Caki2 (cell line): ENCODE results near the gene OIP5. TPM values are rescaled to one million over a fixed set of nuclear protein-coding genes. Genes with fewer than 3 reads are reported as not detected.
"Not testable (repeated sequence)": the region's sequence is repeated elsewhere in the genome, so short reads cannot be mapped to it uniquely, and the experiment has no call there.

Experiments used
- DNase-seq: peaks from one replicate; pipeline ENCODE4 v3.0.0-alpha.2; 2015; ENCODE audit warnings: low read depth
- in situ Hi-C: cut with HindIII; loops from 2 replicates; pipeline ENCODE4 v1.10.0; 2016; ENCODE audit warnings: low sequenced_read_pairs, low pct_unique_long_range_greater_than_20kb, mixed read lengths
- total RNA-seq: library from RNA; depleted of rRNA; stranded (reverse); fragments of >200 nt; shearing (Covaris generic); gene quantifications from 2 replicates; pipeline ENCODE4 v1.2.3, GENCODE V29; 2014; ENCODE audit warnings: low replicate concordance; rRNA removed

Gene OIP5
- total RNA-seq: 81.2 and 93.0 TPM in 2 replicates

- DNase-seq: peak; percentile 98
- in situ Hi-C loops: no loop called here
Measured at GRCh38 chr15:41332194-41333025, at the start of gene OIP5, which contains the start of gene NUSAP1. OIP5 (minus strand) TSS chr15:41332591; CDS start chr15:41332561, 30 bp downstream. NUSAP1 (plus strand) TSS chr15:41332881; CDS start chr15:41332958, 77 bp downstream.

- no peak for DNase-seq
- in situ Hi-C loops: no loop called here
Measured at GRCh38 chr15:41377978-41378377, 45.6 kb upstream of the OIP5 start.

- in situ Hi-C loops: no loop called here
Measured at GRCh38 chr15:41367418-41367817, 35.0 kb upstream of the OIP5 start.

DNA sequence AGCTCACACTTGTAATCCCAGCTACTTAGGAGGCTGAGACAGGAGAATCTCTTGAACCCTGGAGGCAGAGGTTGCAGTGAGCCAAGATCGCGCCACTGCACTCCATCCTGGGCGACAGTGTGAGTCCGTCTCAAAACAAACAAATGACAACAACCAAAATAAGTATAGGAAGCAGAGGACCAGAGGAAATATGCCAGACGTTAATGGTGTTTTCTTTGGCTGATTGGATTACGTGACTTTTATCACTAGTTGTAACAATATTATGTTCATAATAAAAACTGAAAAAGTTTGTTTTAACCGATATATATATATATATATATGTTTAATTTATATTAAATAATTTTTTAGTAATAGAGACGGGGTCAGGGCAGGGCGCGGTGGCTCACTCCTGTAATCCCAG is 22.0 kb upstream of the OIP5 start:
- in situ Hi-C loops: no loop called here
- DNase-seq: no peak

More at GRCh38 chr15:41367418-41367817, 35.0 kb upstream of the OIP5 start:
- DNase-seq: no peak

DNA sequence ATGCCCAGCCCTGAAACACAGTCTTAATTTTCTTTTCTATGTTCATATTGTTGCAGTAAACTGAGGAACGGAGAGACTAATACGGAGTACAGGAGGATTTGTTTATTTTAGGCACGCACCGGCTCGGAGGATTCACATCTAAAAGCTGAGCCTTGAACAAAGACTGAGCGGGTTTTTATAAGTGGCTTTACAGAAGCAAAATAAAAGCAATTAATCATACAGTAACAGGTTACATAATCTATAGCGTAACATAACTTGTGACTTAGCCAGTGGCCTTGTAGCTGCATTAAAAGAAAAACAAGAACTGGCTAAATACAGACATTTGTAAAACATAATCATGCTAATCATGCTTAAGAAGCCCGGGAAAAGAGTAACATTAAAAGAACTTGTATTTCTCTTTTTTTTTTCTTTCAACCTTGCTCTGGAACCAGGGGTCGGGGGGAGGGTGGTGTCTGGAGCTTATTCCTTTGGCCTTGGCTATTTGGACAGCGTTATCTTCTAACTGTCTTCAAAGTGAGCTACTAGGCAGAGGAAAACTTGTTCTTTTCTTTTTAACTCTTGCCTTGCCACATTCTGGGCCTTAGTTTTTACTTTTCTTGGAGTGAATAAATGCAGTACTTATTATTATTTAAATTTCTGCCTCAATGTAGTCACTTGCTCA is 17.8 kb upstream of the OIP5 start:
- no peak for DNase-seq
- in situ Hi-C loops: no loop called here

DNA sequence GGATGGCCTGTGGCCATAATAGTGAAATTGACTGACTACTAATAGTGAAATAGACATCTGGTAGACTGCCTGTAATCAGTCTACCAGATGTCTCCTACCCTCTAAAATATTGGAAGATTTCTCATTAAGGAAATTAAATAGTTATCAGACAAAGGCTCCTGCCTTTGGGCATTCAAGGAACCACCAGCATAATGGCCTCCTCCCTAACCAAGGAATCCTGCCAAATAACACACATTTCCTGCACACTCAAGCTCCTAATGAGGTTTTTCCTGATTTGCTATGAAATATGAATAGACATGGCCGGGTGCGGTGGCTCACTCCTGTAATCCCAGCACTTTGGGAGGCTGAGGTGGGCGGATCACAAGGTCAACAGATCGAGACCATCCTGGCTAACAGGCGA is 14.8 kb upstream of the OIP5 start:
- DNase-seq: no peak

GRCh38 chr15:41341519-41341918 is 9.1 kb upstream of the OIP5 start:
- no peak for DNase-seq
- in situ Hi-C loops: no loop called here

More for the DNA sequence above, 14.8 kb upstream of the OIP5 start:
- in situ Hi-C loops: no loop called here

- in situ Hi-C loops: no loop called here
- peak; percentile 39 for DNase-seq
Measured at GRCh38 chr15:41340189-41340695, 7.9 kb upstream of the OIP5 start.

DNA sequence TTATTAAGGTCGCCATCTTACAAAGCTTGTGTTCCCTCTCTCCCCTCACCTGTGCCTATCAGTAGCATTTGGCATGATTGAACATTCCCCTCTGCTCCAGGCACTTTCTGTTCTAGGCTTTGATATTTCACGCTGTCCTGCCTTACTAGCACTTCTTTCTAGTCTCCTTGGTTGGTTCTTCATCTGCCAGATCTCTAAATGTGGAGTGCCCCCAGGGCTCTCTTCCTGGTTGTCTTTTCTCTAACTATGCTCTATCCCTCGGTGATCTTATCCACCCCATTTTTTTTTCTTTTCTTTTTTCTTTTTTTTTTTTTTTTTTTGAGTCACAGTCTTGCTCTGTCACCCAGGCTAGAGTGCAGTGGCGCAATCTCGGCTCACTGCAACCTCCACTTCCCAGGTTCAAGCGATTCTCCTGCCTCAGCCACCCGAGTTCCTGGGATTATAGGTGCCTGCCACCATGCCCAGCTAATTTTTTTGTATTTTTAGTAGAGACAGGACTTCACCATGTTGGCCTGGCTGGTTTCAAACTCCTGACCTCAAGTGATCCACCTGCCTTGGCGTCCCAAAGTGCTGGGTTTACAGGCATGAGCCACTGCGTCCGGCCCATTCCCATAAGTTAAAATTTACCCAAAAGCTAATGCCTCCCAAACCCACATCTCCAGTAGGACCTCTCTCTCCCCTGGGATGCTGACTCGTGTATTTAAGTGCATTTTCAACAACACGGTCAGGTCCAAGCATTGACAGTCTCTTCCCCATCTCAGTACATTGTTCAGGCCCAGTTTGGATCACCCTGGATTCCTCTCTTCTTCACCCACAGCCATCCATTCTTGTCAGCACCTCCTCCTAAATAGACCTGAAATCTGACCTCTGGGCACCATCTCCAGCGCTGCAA is 5.5 kb upstream of the OIP5 start:
- in situ Hi-C loops: no loop called here
- DNase-seq: peak; percentile 39

GRCh38 chr15:41337047-41337446 is 4.7 kb upstream of the OIP5 start:
- DNase-seq: no peak
- in situ Hi-C loops: no loop called here

- no peak for DNase-seq
- in situ Hi-C loops: no loop called here
Measured at GRCh38 chr15:41336549-41336948, 4.2 kb upstream of the OIP5 start.

DNA sequence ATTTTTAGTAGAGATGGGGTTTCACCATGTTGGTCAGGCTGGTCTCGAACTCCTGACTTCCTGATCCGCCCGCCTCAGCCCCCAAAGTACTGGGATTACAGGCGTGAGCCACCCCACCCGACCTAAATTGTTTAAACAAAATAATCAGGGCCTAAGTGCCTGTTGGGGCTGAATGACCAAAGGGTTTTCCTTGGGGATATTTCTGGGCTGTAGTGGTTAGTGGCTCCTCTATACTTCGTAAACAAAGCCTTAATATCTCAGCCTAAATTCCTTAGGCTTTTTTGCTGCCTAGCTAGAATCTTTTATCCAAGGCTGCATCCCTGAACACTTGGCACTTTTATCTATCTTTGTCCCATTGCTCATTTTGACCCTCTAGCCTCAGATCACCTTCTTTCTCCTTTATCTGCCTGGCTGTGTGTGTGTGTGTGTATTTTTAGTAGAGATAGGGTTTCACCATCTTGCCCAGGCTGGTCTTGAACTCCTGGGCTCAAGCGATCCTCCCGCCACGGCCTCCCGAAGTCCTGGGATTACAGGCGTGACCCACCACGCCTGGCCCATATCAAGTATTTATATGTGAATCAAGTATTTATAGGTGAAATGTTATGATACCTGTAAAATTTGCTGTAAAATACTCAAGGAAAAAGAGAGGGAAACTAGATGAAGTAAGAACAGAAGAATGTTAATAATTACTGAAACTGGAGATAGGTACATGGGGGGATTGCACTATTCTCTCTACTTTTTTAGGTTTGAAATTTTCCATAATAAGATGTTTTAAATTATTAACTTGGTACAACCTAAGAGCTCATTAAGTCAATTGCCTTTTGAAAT is 2.1 kb upstream of the OIP5 start:
- DNase-seq: no peak
- in situ Hi-C loops: no loop called here

DNA sequence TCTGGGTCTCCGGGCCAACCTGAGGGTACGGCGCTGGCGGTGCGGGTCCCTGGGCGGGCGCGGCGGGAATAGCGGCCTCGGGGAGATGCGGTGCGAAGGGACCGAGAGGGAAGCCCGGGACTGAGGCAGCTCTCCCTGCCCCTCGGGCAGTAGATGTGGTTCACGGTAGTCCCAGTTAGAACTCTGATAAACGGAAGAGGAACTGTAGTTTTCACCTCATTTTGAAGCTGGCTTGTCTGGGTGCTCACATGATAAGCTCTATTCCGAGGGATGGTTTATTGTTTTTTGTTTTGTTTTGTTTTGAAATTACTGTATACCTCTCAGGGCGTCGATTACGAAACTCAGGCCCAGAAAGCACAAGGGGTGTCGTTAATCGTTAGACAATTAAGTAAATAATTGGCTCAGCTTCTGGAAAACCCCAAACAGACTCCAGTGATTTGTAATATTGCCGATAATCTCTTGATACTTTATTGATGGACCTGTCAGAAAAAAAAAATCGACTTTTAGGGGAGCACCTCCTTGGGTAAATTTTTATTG is 703 bp upstream of the OIP5 start:
- in situ Hi-C loops: no loop called here
- DNase-seq: no peak

GRCh38 chr15:41331833-41332193 is 578 bp downstream of the OIP5 start:
- in situ Hi-C loops: no loop called here

GRCh38 chr15:41331281-41331680 is 1.1 kb downstream of the OIP5 start:
- in situ Hi-C loops: no loop called here
- no peak for DNase-seq

More at GRCh38 chr15:41331833-41332193, 578 bp downstream of the OIP5 start:
- DNase-seq: no peak

GRCh38 chr15:41323611-41324010 is 8.8 kb downstream of the OIP5 start:
- DNase-seq: no peak
- in situ Hi-C loops: no loop called here

GRCh38 chr15:41320805-41321330 is 11.5 kb downstream of the OIP5 start:
- in situ Hi-C loops, DNase-seq: not testable (repeated sequence)
